Breast epithelium (tissue), 4 donors: ENCODE measurements around the gene SPEN. TPM values are rescaled to one million over a fixed set of nuclear protein-coding genes. Genes with fewer than 3 reads are reported as not detected.

Experiments used
- DNase-seq, 2 donors: peaks; one replicate each; pipeline ENCODE4 v3.0.0-alpha.2; 2019; ENCODE audit warnings: low spot score in 2 of 2
- H3K27ac ChIP-seq, 2 donors: fragments of 200-600 bp; sonication (generic) in 1 of 2; one replicate each; pipeline ENCODE4 v1.5.1; 2016 to 2019; ENCODE audit warnings: mild to moderate bottlenecking in 1 of 2
- H3K27me3 ChIP-seq, 2 donors: fragments of 200-600 bp; sonication (generic) in 1 of 2; one replicate each; pipeline versions ENCODE4 v1.5.1 to v1.6.0; 2017 to 2019; ENCODE audit warnings: control low read depth in 1 of 2, mild to moderate bottlenecking in 1 of 2
- H3K36me3 ChIP-seq: fragments of 200-600 bp; one replicate; pipeline ENCODE4 v1.5.1; 2019
- H3K4me1 ChIP-seq, 2 donors: fragments of 200-600 bp; sonication (generic); one replicate each; pipeline ENCODE4 v1.5.1; 2016 to 2019; ENCODE audit warnings: control low read depth in 1 of 2
- H3K4me3 ChIP-seq, 3 donors: fragments of 200-600 bp; sonication (generic); 1 replicate in 2 of 3; 2 replicates in 1 of 3; pipeline ENCODE4 v1.5.1; 2016 to 2019; ENCODE audit warnings: mild to moderate bottlenecking in 3 of 3, moderate library complexity in 2 of 3
- H3K9me3 ChIP-seq, 2 donors: fragments of 200-600 bp; sonication (generic) in 1 of 2; one replicate each; pipeline ENCODE4 v1.5.1; 2016 to 2019; ENCODE audit warnings: control low read depth in 1 of 2
- CTCF ChIP-seq, 3 donors: fragments of 450-650 bp; IDR thresholded peaks; one replicate each; pipeline ENCODE4 v1.5.1; 2016 to 2017; ENCODE audit warnings: antibody characterized with exemption in 3 of 3, mild to moderate bottlenecking in 3 of 3, moderate library complexity in 3 of 3
- POLR2A ChIP-seq: fragments of 450-650 bp; IDR thresholded peaks from one replicate; pipeline ENCODE4 v1.6.1; 2016; ENCODE audit warnings: antibody characterized with exemption, mild to moderate bottlenecking, moderate library complexity
- POLR2AphosphoS5 ChIP-seq, 3 donors: sonication (generic); formaldehyde crosslinking; IDR thresholded peaks; one replicate each; pipeline ENCODE4 v1.6.1; 2017; ENCODE audit warnings: antibody characterized with exemption in 3 of 3
- intact Hi-C: fragments of 100-400 bp; cut with DNase I; formaldehyde crosslinking; loops from one replicate; pipeline ENCODE4 v1.15.1; 2023; ENCODE audit warnings: low total_unique reads
- total RNA-seq, 3 donors: library from RNA; depleted of rRNA; stranded (reverse); fragments of >200 nt; gene quantifications; one replicate each; pipeline ENCODE4 v1.1.0, GENCODE V29; 2016

SPEN gene
- total RNA-seq, 3 donors from 2014 or later: 46.9 to 56.6 (median 51.2) TPM

DNA sequence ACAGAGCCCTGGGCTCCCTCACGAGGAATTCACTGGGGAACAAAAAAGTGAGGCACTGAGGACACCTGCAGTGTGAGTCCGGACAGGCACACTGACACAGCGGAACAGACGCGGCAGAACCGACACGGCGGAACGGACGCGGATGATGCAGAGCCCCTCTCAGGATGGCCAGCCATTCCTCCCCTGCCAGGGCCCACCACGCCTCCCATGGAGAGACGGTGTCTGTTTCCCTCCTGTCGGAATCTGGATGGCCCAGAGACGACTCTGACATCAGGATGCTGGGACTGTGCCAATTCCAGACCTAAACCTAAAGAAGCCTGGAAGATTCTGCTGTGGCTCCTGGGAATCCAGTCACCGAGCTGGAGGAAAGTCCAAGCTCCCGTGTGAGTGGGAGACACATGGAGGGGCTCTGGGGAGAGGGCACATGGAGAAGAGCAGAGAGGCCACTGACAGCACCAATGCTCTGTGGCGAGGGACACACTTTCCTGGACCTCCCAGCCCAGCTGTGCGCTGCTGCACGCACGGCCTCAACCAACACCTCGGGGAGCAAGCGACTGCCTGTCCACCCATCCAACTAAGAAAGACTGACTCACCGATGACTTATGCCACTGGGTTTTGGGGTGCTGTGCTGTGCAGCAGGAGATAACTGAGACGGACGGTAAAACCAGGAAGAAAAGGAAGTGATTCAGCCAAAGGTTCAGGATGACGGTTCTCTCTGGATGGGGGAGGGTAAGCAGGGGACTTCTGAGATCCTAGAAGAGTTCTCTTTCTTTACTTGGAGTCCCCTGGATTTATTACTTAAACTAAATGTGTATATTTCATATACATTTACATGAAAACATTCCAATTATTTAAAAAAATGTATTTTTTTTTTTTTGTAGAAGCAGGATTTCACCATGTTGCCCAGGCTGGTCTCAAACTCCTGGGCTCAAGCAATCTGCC, 105.1 kb downstream of the SPEN start:
- no peak for DNase-seq
- Histone ChIP-seq H3K27me3 (no peaks in the 10 kb centered on the region), H3K4me1 (peaks cover 19% of the 10 kb centered on the region in 2 donors), H3K4me3 (no peak overlapping the region), H3K27ac (no peak overlapping the region), H3K9me3 (no peaks in the 10 kb centered on the region), H3K36me3 (no peaks in the 10 kb centered on the region)
- intact Hi-C loops: loop anchor here (10.0 kb wide), 2 partner anchors 978 to 1718 kb away; no protein-coding TSS in a partner anchor
- TF ChIP-seq POLR2A: no peak
- TF ChIP-seq POLR2AphosphoS5 (IDR thresholded peaks at IDR 0.05): no peak
- TF ChIP-seq CTCF (IDR thresholded peaks at IDR 0.05): no peak

GRCh38 chr1:15953294-15953771, 105.8 kb downstream of the SPEN start:
- H3K27ac ChIP-seq: no peak overlapping the region
- no peaks in the 10 kb centered on the region for H3K36me3 ChIP-seq
- no peaks in the 10 kb centered on the region for H3K9me3 ChIP-seq
- H3K27me3 ChIP-seq: no peaks in the 10 kb centered on the region
- TF ChIP-seq CTCF (IDR thresholded peaks at IDR 0.05) (no peak), POLR2AphosphoS5 (IDR thresholded peaks at IDR 0.05) (no peak), POLR2A (no peak)
- H3K4me3 ChIP-seq: no peak overlapping the region
- peaks cover 19% of the 10 kb centered on the region in 2 donors for H3K4me1 ChIP-seq
- intact Hi-C loops: loop anchor here (10.0 kb wide), 2 partner anchors 979 to 1719 kb away; no protein-coding TSS in a partner anchor
- DNase-seq: no peak

DNA sequence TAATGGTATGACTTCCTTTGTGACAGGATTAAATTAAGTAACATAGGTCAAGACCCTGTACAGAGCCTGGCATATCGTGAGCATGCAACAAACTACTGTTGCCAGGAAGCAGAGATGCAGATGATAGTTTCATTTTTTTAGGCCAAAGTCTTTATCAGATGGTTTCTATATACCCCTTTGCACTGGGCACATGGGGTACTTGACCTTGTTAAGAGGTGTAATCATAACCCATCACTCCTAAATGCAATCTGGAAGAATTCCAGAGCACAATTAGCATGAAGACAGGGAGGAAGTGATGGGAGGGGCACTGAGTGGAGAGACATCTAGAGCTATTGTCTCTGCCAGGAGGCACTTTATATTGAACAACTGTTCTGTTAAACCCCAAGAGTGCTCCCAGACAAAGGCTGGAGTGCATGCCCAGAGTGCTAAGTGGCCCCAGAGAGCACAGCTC, 106.3 kb downstream of the SPEN start:
- intact Hi-C loops: loop anchor here (10.0 kb wide), 2 partner anchors 979 to 1719 kb away; no protein-coding TSS in a partner anchor
- TF ChIP-seq POLR2AphosphoS5 (IDR thresholded peaks at IDR 0.05) (no peak), POLR2A (no peak), CTCF (IDR thresholded peaks at IDR 0.05) (no peak)
- DNase-seq: no peak
- Histone ChIP-seq H3K9me3 (no peaks in the 10 kb centered on the region), H3K27ac (no peak overlapping the region), H3K27me3 (no peaks in the 10 kb centered on the region), H3K36me3 (no peaks in the 10 kb centered on the region), H3K4me1 (peaks cover 18 to 19% of the 10 kb centered on the region in 2 donors), H3K4me3 (no peak overlapping the region)

DNA sequence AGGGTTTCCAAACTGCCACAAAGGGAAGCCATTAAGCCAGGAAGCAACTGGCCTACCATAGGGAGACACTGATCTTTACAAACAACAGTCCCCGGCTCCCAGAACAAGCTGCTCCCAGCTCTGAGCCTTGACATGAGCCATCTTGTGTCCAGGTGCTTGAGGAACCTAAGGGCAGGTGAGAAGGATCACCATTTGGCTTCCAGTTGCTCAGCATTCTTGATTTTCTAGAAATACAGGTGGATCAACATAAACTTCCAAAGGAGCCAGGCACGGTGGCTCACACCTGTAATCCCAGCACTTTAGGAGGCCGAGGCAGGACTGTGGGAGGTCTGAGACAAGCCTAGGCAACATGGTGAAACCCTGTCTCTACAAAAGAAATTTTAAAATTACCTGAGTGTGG, 106.8 kb downstream of the SPEN start:
- TF ChIP-seq POLR2AphosphoS5 (IDR thresholded peaks at IDR 0.05): no peak
- TF ChIP-seq CTCF (IDR thresholded peaks at IDR 0.05): no peak
- TF ChIP-seq POLR2A: no peak
- Histone ChIP-seq H3K4me1 (peaks cover 14 to 16% of the 10 kb centered on the region in 2 donors), H3K27me3 (no peaks in the 10 kb centered on the region), H3K4me3 (no peak overlapping the region), H3K27ac (no peak overlapping the region), H3K36me3 (no peaks in the 10 kb centered on the region), H3K9me3 (no peaks in the 10 kb centered on the region)
- intact Hi-C loops: loop anchor here (10.0 kb wide), 2 partner anchors 980 to 1720 kb away; no protein-coding TSS in a partner anchor
- no peak for DNase-seq

DNA sequence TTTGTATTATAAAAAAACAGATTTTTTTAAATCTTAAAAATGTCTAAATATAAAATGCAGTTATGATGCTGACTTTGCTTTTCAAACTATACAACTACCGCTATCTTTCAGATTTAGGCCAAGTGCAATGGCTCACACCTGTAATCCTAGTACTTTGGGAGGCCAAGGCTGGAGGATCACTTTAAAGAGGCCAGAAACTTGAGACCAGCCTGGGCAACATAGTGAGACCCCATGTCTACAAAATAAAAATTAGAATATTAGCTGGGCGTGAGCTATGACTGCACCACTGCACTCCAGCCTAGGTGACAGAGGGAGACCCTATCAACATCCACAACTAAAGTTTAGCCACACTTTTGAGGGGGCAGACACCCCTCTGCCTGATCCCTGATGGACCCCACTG, 108.0 kb downstream of the SPEN start:
- H3K27ac ChIP-seq: no peak overlapping the region
- no peak overlapping the region for H3K4me3 ChIP-seq
- H3K27me3 ChIP-seq: no peaks in the 10 kb centered on the region
- no peak for TF ChIP-seq POLR2AphosphoS5 (IDR thresholded peaks at IDR 0.05)
- TF ChIP-seq CTCF (IDR thresholded peaks at IDR 0.05): no peak
- TF ChIP-seq POLR2A: no peak
- no peaks in the 10 kb centered on the region for H3K9me3 ChIP-seq
- no peaks in the 10 kb centered on the region for H3K36me3 ChIP-seq
- DNase-seq: no peak
- H3K4me1 ChIP-seq: peaks cover 7 to 9% of the 10 kb centered on the region in 2 donors
- intact Hi-C loops: loop anchor here (10.0 kb wide), 2 partner anchors 981 to 1721 kb away; no protein-coding TSS in a partner anchor
